Trophoblast cell (in vitro differentiated cells and primary cell): ENCODE data around the gene TBCA.

Experiments used
- DNase-seq, 2 donors: peaks; one replicate each; pipeline ENCODE4 v3.0.0-alpha.2; 2016
- H2AFZ ChIP-seq: 2 replicates; pipeline ENCODE4 v1.6.1; 2013; ENCODE audit warnings: low read length, moderate library complexity, mild to moderate bottlenecking; ENCODE audit not compliant: insufficient read depth, poor library complexity
- H2AK5ac ChIP-seq: 2 replicates; pipeline ENCODE4 v1.6.1; 2013; ENCODE audit warnings: mild to moderate bottlenecking, low read length
- H2BK120ac ChIP-seq: 2 replicates; pipeline ENCODE4 v1.6.1; 2013; ENCODE audit warnings: low read length, mild to moderate bottlenecking, moderate library complexity; ENCODE audit not compliant: insufficient read depth, poor library complexity
- H2BK12ac ChIP-seq: 2 replicates; pipeline ENCODE4 v1.6.1; 2013; ENCODE audit warnings: mild to moderate bottlenecking, low read length, moderate library complexity
- H2BK5ac ChIP-seq: 2 replicates; pipeline ENCODE4 v1.6.1; 2013; ENCODE audit warnings: low read length, low read depth, moderate library complexity, mild to moderate bottlenecking; ENCODE audit not compliant: poor library complexity
- H3K14ac ChIP-seq: 2 replicates; pipeline ENCODE4 v1.6.1; 2013; ENCODE audit warnings: mild to moderate bottlenecking, low read length
- H3K18ac ChIP-seq: 2 replicates; pipeline ENCODE4 v1.6.1; 2013; ENCODE audit warnings: mild to moderate bottlenecking, low read length
- H3K23ac ChIP-seq: 2 replicates; pipeline ENCODE4 v1.6.1; 2013; ENCODE audit warnings: low read length
- H3K27ac ChIP-seq: 2 replicates; pipeline ENCODE4 v1.5.1; 2013; ENCODE audit warnings: low read depth, mild to moderate bottlenecking, inconsistent platforms, low read length, moderate library complexity
- H3K27me3 ChIP-seq: 2 replicates; pipeline ENCODE4 v1.6.1; 2013; ENCODE audit warnings: inconsistent platforms, mild to moderate bottlenecking, low read length, moderate library complexity; ENCODE audit not compliant: insufficient read depth
- H3K36me3 ChIP-seq, 2 experiments: 1 replicate in 1 of 2; 2 replicates in 1 of 2; pipeline ENCODE4 v1.6.1; 2013; ENCODE audit warnings: low read length in 2 of 2, mild to moderate bottlenecking in 2 of 2, moderate library complexity in 1 of 2; ENCODE audit not compliant: insufficient read depth in 2 of 2, control insufficient read depth in 1 of 2
- H3K4ac ChIP-seq: 2 replicates; pipeline ENCODE4 v1.6.1; 2013; ENCODE audit warnings: low read depth, mild to moderate bottlenecking, low read length, moderate library complexity
- H3K4me1 ChIP-seq, 2 experiments: 1 replicate in 1 of 2; 2 replicates in 1 of 2; pipeline ENCODE4 v1.6.1; 2013; ENCODE audit warnings: low read length in 2 of 2, mild to moderate bottlenecking in 2 of 2, moderate library complexity in 1 of 2; ENCODE audit not compliant: insufficient read depth in 2 of 2, control insufficient read depth in 1 of 2
- H3K4me2 ChIP-seq: 2 replicates; pipeline ENCODE4 v1.6.1; 2013; ENCODE audit warnings: inconsistent platforms, mild to moderate bottlenecking, low read length, moderate library complexity
- H3K4me3 ChIP-seq: 2 replicates; pipeline ENCODE4 v1.5.1; 2013; ENCODE audit warnings: mild to moderate bottlenecking, low read depth, low read length, inconsistent platforms
- H3K79me1 ChIP-seq: one replicate; pipeline ENCODE4 v1.6.1; 2013; ENCODE audit warnings: low read length
- H3K79me2 ChIP-seq: 2 replicates; pipeline ENCODE4 v1.6.1; 2013; ENCODE audit warnings: low read length, mild to moderate bottlenecking; ENCODE audit not compliant: control insufficient read depth, insufficient read depth, poor library complexity
- H3K9ac ChIP-seq: 2 replicates; pipeline ENCODE4 v1.6.1; 2013; ENCODE audit warnings: mild to moderate bottlenecking, low read length
- H3K9me3 ChIP-seq: 2 replicates; pipeline ENCODE4 v1.6.1; 2013; ENCODE audit warnings: low read depth, mild to moderate bottlenecking, control low read depth, inconsistent platforms, low read length; ENCODE audit not compliant: insufficient read depth
- H4K12ac ChIP-seq: 2 replicates; pipeline ENCODE4 v1.6.1; 2013; ENCODE audit warnings: low read depth, mild to moderate bottlenecking, low read length, moderate library complexity
- H4K8ac ChIP-seq: 2 replicates; pipeline ENCODE4 v1.6.1; 2013; ENCODE audit warnings: low read depth, mild to moderate bottlenecking, low read length, moderate library complexity
- H4K91ac ChIP-seq: one replicate; pipeline ENCODE4 v1.6.1; 2013; ENCODE audit warnings: low read depth, mild to moderate bottlenecking, low read length, moderate library complexity
- WGBS: extraction: QIAGEN DNeasy Blood & Tissue Kit; methylation state at CpG from one replicate; pipeline ENCODE4 v1.1.7; 2013; ENCODE audit warnings: missing lambda C conversion rate; ENCODE audit not compliant: insufficient read length, insufficient coverage; ENCODE audit errors: extremely low coverage; 5-methylcytosine and 5-hydroxymethylcytosine counted together

TBCA gene

GRCh38 chr5:77693913-77694312 lies 82.2 kb downstream of the TBCA start:
- no peak overlapping the region for H4K12ac ChIP-seq
- no peak overlapping the region for H3K23ac ChIP-seq
- no peak overlapping the region for H4K8ac ChIP-seq
- H3K79me1 ChIP-seq = no peaks in the 10 kb centered on the region
- no peaks in the 10 kb centered on the region for H3K27me3 ChIP-seq
- H3K36me3 ChIP-seq = peaks cover 4 to 8% of the 10 kb centered on the region in 2 experiments
- no peaks in the 10 kb centered on the region for H3K4me1 ChIP-seq
- no CpG with 5 or more reads among the region's 3 CpGs for whole genome bisulfite sequencing
- H2BK120ac ChIP-seq = no peak overlapping the region
- no peak overlapping the region for H3K4ac ChIP-seq
- no peaks in the 10 kb centered on the region for H3K9me3 ChIP-seq
- no peak overlapping the region for H4K91ac ChIP-seq
- no peak overlapping the region for H2BK12ac ChIP-seq
- H3K9ac ChIP-seq = no peak overlapping the region
- H3K4me3 ChIP-seq = no peak overlapping the region
- H2AK5ac ChIP-seq = no peak overlapping the region
- H3K79me2 ChIP-seq = peaks cover 2% of the 10 kb centered on the region
- H2BK5ac ChIP-seq = no peak overlapping the region
- H3K18ac ChIP-seq = no peak overlapping the region
- no peak overlapping the region for H2AFZ ChIP-seq
- H3K4me2 ChIP-seq = no peak overlapping the region
- no peak overlapping the region for H3K27ac ChIP-seq
- no peak overlapping the region for H3K14ac ChIP-seq
- no peak for DNase-seq

- no peak overlapping the region for H2AFZ ChIP-seq
- H3K4me3 ChIP-seq = no peak overlapping the region
- H3K79me2 ChIP-seq = no peaks in the 10 kb centered on the region
- H3K9me3 ChIP-seq = no peaks in the 10 kb centered on the region
- H3K14ac ChIP-seq = no peak overlapping the region
- H3K4ac ChIP-seq = no peak overlapping the region
- H2BK120ac ChIP-seq = no peak overlapping the region
- peaks cover 0 to 2% of the 10 kb centered on the region in 2 experiments for H3K36me3 ChIP-seq
- no peaks in the 10 kb centered on the region for H3K4me1 ChIP-seq
- DNase-seq = no peak
- no peaks in the 10 kb centered on the region for H3K27me3 ChIP-seq
- H2BK12ac ChIP-seq = no peak overlapping the region
- H4K91ac ChIP-seq = no peak overlapping the region
- H2AK5ac ChIP-seq = no peak overlapping the region
- no peak overlapping the region for H3K18ac ChIP-seq
- H2BK5ac ChIP-seq = no peak overlapping the region
- no peak overlapping the region for H3K27ac ChIP-seq
- no peak overlapping the region for H3K9ac ChIP-seq
- no peak overlapping the region for H3K23ac ChIP-seq
- no CpG with 5 or more reads among the region's 6 CpGs for WGBS
- no peaks in the 10 kb centered on the region for H3K79me1 ChIP-seq
- H3K4me2 ChIP-seq = no peak overlapping the region
- no peak overlapping the region for H4K8ac ChIP-seq
- H4K12ac ChIP-seq = no peak overlapping the region
Observed at GRCh38 chr5:77683171-77683732, 92.9 kb downstream of the TBCA start.

- no peak overlapping the region for H2BK5ac ChIP-seq
- no peak overlapping the region for H3K23ac ChIP-seq
- no peaks in the 10 kb centered on the region for H3K36me3 ChIP-seq
- H3K27me3 ChIP-seq = no peaks in the 10 kb centered on the region
- no peak overlapping the region for H2AK5ac ChIP-seq
- no peaks in the 10 kb centered on the region for H3K79me2 ChIP-seq
- H3K4ac ChIP-seq = no peak overlapping the region
- peaks cover 4% of the 10 kb centered on the region for H3K9me3 ChIP-seq
- no peak overlapping the region for H3K18ac ChIP-seq
- H4K8ac ChIP-seq = no peak overlapping the region
- H3K4me1 ChIP-seq = no peaks in the 10 kb centered on the region
- no CpG with 5 or more reads among the region's 3 CpGs for WGBS
- DNase-seq = no peak
- H4K12ac ChIP-seq = no peak overlapping the region
- H3K9ac ChIP-seq = no peak overlapping the region
- no peak overlapping the region for H3K4me3 ChIP-seq
- no peak overlapping the region for H2BK12ac ChIP-seq
- H3K4me2 ChIP-seq = no peak overlapping the region
- H3K79me1 ChIP-seq = no peaks in the 10 kb centered on the region
- H3K27ac ChIP-seq = no peak overlapping the region
- H4K91ac ChIP-seq = no peak overlapping the region
- no peak overlapping the region for H2AFZ ChIP-seq
- no peak overlapping the region for H3K14ac ChIP-seq
- H2BK120ac ChIP-seq = no peak overlapping the region
Observed at GRCh38 chr5:77670526-77670925, 105.6 kb downstream of the TBCA start.

- H4K8ac ChIP-seq = no peak overlapping the region
- H2BK120ac ChIP-seq = no peak overlapping the region
- no peak overlapping the region for H3K9ac ChIP-seq
- DNase-seq = no peak
- H3K79me1 ChIP-seq = no peaks in the 10 kb centered on the region
- no peak overlapping the region for H3K4me3 ChIP-seq
- H2AFZ ChIP-seq = no peak overlapping the region
- H3K4me2 ChIP-seq = no peak overlapping the region
- H3K36me3 ChIP-seq = no peaks in the 10 kb centered on the region
- no peaks in the 10 kb centered on the region for H3K79me2 ChIP-seq
- no peak overlapping the region for H2AK5ac ChIP-seq
- no peak overlapping the region for H4K91ac ChIP-seq
- no peaks in the 10 kb centered on the region for H3K4me1 ChIP-seq
- no peak overlapping the region for H3K27ac ChIP-seq
- H2BK12ac ChIP-seq = no peak overlapping the region
- H3K23ac ChIP-seq = no peak overlapping the region
- H3K18ac ChIP-seq = no peak overlapping the region
- H3K9me3 ChIP-seq = peaks cover 4% of the 10 kb centered on the region
- H4K12ac ChIP-seq = no peak overlapping the region
- H3K4ac ChIP-seq = no peak overlapping the region
- no peak overlapping the region for H3K14ac ChIP-seq
- H2BK5ac ChIP-seq = no peak overlapping the region
- H3K27me3 ChIP-seq = no peaks in the 10 kb centered on the region
- no CpG with 5 or more reads among the region's 1 CpG for WGBS
Observed at GRCh38 chr5:77669677-77670076, 106.5 kb downstream of the TBCA start.
